ENCODE measurements around the gene CXorf58. TPM values are rescaled to one million over a fixed set of nuclear protein-coding genes. Genes with fewer than 3 reads are reported as not detected.

The CXorf58 gene
- total and polyA plus RNA-seq, 2 of the 8 experiments (the other 6 are each of a cell fraction or from before 2014, with no cell fraction given) = 0.05 TPM; not detected in 1

- Histone ChIP-seq H2BK15ac (ENCODE audit: low read length) (no peak overlapping the region), H3K9ac (replicated peaks in 1 of 4; ENCODE audit: extremely low read depth in 1 of 4, low read depth in 3 of 4, low read length in 3 of 4) (no peak overlapping the region), H4K8ac (ENCODE audit: extremely low read depth, insufficient read depth, low read length) (no peak overlapping the region), H3K18ac (ENCODE audit: extremely low read depth, low read length) (no peak overlapping the region), H2AK5ac (ENCODE audit: low read depth, low read length) (no peak overlapping the region), H4K91ac (replicated peaks; ENCODE audit: insufficient read length, low read length) (no peak overlapping the region), H3K36me3 (ENCODE audit: control insufficient read depth in 2 of 4, insufficient read depth in 4 of 4, low read length in 3 of 4) (no peaks in the 10 kb centered on the region), H3K14ac (ENCODE audit: insufficient read length) (no peak overlapping the region), H3K79me1 (ENCODE audit: low read depth, low read length) (no peaks in the 10 kb centered on the region), H3K4me1 (replicated peaks in 1 of 4; ENCODE audit: control insufficient read depth in 3 of 4, insufficient read depth in 4 of 4, low read length in 3 of 4) (peaks cover 2 to 11% (median 3%) of the 10 kb centered on the region in 4 experiments; a peak in 3 of 7 replicates), H2BK5ac (ENCODE audit: low read depth, low read length) (no peak overlapping the region), H2AFZ (ENCODE audit: low read length) (no peak overlapping the region), H3K4me2 (ENCODE audit: insufficient read depth in 1 of 2, low read depth in 2 of 2, low read length in 2 of 2) (no peak overlapping the region; a peak in 1 of 4 replicates), H3K9me3 (ENCODE audit: insufficient read depth in 2 of 2, low read depth in 1 of 2, low read length in 1 of 2) (no peaks in the 10 kb centered on the region), H3K79me2 (ENCODE audit: control insufficient read depth in 1 of 2, insufficient read depth in 2 of 2, low read length in 2 of 2) (peaks cover 0 to 41% of the 10 kb centered on the region in 2 experiments; a peak in 2 of 4 replicates), H4K5ac (ENCODE audit: insufficient read length, low read depth, low read length) (no peak overlapping the region), H3K56ac (replicated peaks; ENCODE audit: insufficient read length, low read depth, low read length) (no peak overlapping the region), H3K23ac (ENCODE audit: insufficient read length) (no peak overlapping the region), H3K4me3 (ENCODE audit: extremely low read depth in 1 of 4, insufficient read depth in 2 of 4, low read depth in 3 of 4, low read length in 4 of 4) (no peak overlapping the region), H3K27ac (ENCODE audit: low read depth, low read length) (no peak overlapping the region), H2BK12ac (ENCODE audit: low read depth, low read length) (no peak overlapping the region), H4K20me1 (replicated peaks in 1 of 2; ENCODE audit: control insufficient read depth in 1 of 2, insufficient read depth in 2 of 2, low read length in 2 of 2) (no peaks in the 10 kb centered on the region), H2BK20ac (ENCODE audit: low read length) (no peak overlapping the region), H3K23me2 (ENCODE audit: low read depth, low read length) (no peaks in the 10 kb centered on the region), H3K4ac (replicated peaks; ENCODE audit: insufficient read length, low read depth, low read length) (no peak overlapping the region), H3K27me3 (replicated peaks in 1 of 4; ENCODE audit: control insufficient read depth in 3 of 4, extremely low read depth in 1 of 4, insufficient read depth in 3 of 4, low read length in 3 of 4) (no peaks in the 10 kb centered on the region), H2BK120ac (replicated peaks; ENCODE audit: low read depth, low read length) (no peak overlapping the region)
- ChIA-PET POLR2A (ENCODE audit: partially characterized antibody) (interaction anchor here (1.1 to 1.8 kb wide), 3 partner anchors 16 to 145 kb away, joined by 3 to 6 read pairs (median 5); partner anchors contain the start of gene SAT1), CTCF (ENCODE audit: partially characterized antibody) (interaction anchor here (0.6 to 3.3 kb wide), 34 partner anchors 12 to 468 kb away, joined by 3 to 33 read pairs (median 4); partner anchors contain the start of genes ACOT9 and SAT1)
- WGBS, 2 experiments (ENCODE audit: extremely low coverage in 1 of 2, insufficient coverage in 1 of 2, insufficient read length in 1 of 2, insufficient replicate concordance in 2 of 2, low coverage in 1 of 2, low lambda C conversion rate in 2 of 2, missing lambda C conversion rate in 1 of 2) = 80% methylated on average over 1 of the region's 1 CpG; no CpG with 5 or more reads in 1 of the 2 experiments
- DNase-seq (ENCODE audit: low read depth in 1 of 2, low spot score in 2 of 2) (no peak), FAIRE-seq (no peak)
- TF ChIP-seq, protein P1, sequence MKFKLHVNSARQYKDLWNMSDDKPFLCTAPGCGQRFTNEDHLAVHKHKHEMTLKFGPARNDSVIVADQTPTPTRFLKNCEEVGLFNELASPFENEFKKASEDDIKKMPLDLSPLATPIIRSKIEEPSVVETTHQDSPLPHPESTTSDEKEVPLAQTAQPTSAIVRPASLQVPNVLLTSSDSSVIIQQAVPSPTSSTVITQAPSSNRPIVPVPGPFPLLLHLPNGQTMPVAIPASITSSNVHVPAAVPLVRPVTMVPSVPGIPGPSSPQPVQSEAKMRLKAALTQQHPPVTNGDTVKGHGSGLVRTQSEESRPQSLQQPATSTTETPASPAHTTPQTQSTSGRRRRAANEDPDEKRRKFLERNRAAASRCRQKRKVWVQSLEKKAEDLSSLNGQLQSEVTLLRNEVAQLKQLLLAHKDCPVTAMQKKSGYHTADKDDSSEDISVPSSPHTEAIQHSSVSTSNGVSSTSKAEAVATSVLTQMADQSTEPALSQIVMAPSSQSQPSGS (IDR thresholded peaks at IDR 0.05; ENCODE audit: low read length) = no peak
- TF ChIP-seq RAD21 (IDR thresholded peaks at IDR 0.05 in 1 of 2, conservative IDR thresholded peaks at IDR 0.05 in 1 of 2; ENCODE audit: low read depth in 2 of 2, low read length in 2 of 2) (peak; percentile 43 to 51), YY1 (IDR thresholded peaks at IDR 0.05; ENCODE audit: low read depth, low read length) (no peak), SP2 (IDR thresholded peaks at IDR 0.05; ENCODE audit: low read length) (no peak)
- TF ChIP-seq, protein P2, sequence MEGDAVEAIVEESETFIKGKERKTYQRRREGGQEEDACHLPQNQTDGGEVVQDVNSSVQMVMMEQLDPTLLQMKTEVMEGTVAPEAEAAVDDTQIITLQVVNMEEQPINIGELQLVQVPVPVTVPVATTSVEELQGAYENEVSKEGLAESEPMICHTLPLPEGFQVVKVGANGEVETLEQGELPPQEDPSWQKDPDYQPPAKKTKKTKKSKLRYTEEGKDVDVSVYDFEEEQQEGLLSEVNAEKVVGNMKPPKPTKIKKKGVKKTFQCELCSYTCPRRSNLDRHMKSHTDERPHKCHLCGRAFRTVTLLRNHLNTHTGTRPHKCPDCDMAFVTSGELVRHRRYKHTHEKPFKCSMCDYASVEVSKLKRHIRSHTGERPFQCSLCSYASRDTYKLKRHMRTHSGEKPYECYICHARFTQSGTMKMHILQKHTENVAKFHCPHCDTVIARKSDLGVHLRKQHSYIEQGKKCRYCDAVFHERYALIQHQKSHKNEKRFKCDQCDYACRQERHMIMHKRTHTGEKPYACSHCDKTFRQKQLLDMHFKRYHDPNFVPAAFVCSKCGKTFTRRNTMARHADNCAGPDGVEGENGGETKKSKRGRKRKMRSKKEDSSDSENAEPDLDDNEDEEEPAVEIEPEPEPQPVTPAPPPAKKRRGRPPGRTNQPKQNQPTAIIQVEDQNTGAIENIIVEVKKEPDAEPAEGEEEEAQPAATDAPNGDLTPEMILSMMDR (IDR thresholded peaks at IDR 0.05; ENCODE audit: control extremely low read depth in 1 of 3, insufficient read depth in 1 of 3, low read depth in 1 of 3, low read length in 3 of 3) = peak in 2 of 3 experiments; percentile 19 to 23; a peak in 2 of 4 replicates
Observed at GRCh38 chrX:23901805-23902204, 6.0 kb upstream of the CXorf58 start.
